OCI-LY7 (cell line): ENCODE measurements around the gene RHOBTB3. TPM values are rescaled to one million over a fixed set of nuclear protein-coding genes. Genes with fewer than 3 reads are reported as not detected.

Source experiments
- BruUV-seq: library from RNA; stranded (reverse); fragments of 400-500 nt; replicated peaks from 2 replicates; lab custom pipeline; 2021; lab: Mats Ljungman, UMichigan
- CTCF ChIA-PET: fragments of 300-600 bp; sonication (Branson Sonifier 250); formaldehyde crosslinking; loops from one replicate; lab custom pipeline; 2022; ENCODE audit warnings: antibody characterized with exemption; ENCODE audit not compliant: unreplicated experiment; lab: Charles Lee
- POLR2A ChIA-PET: fragments of 300-600 bp; sonication (Branson Sonifier 250); formaldehyde crosslinking; loops from one replicate; lab custom pipeline; 2022; ENCODE audit warnings: antibody characterized with exemption; lab: Charles Lee
- DNase-seq: peaks from one replicate; pipeline ENCODE4 v3.0.0-alpha.2; 2015; ENCODE audit warnings: low spot score
- H2AFZ ChIP-seq: fragments of 200-600 bp; sonication (generic), shearing (Covaris generic); 2 replicates; pipeline ENCODE4 v1.6.1; 2014; ENCODE audit warnings: mild to moderate bottlenecking, antibody characterized with exemption, low read length, moderate library complexity
- H3K27ac ChIP-seq: fragments of 200-600 bp; sonication (generic); 2 replicates; pipeline ENCODE4 v1.5.1; 2014; ENCODE audit warnings: mixed run types, low read depth, mild to moderate bottlenecking, moderate library complexity, low read length, inconsistent platforms; ENCODE audit not compliant: poor library complexity, severe bottlenecking
- H3K36me3 ChIP-seq: fragments of 200-600 bp; sonication (generic); 2 replicates; pipeline ENCODE4 v1.6.1; 2014; ENCODE audit warnings: mild to moderate bottlenecking, antibody characterized with exemption, low read length, moderate library complexity, mixed read lengths; ENCODE audit not compliant: insufficient read depth
- H3K4me1 ChIP-seq: fragments of 200-600 bp; sonication (generic); 2 replicates; pipeline ENCODE4 v1.5.1; 2014; ENCODE audit warnings: mild to moderate bottlenecking, low read length; ENCODE audit not compliant: insufficient read depth, poor library complexity, severe bottlenecking
- H3K4me2 ChIP-seq: fragments of 200-600 bp; sonication (generic); 2 replicates; pipeline ENCODE4 v1.6.1; 2014; ENCODE audit warnings: mild to moderate bottlenecking, low read length
- H3K4me3 ChIP-seq: fragments of 200-600 bp; sonication (generic); 2 replicates; pipeline ENCODE4 v1.5.1; 2014; ENCODE audit warnings: mild to moderate bottlenecking, low read depth, low read length; ENCODE audit not compliant: poor library complexity, severe bottlenecking
- H3K79me2 ChIP-seq: fragments of 200-600 bp; sonication (generic); 2 replicates; pipeline ENCODE4 v1.6.1; 2016; ENCODE audit warnings: low read depth, mild to moderate bottlenecking, low read length, moderate library complexity, mixed read lengths; ENCODE audit not compliant: insufficient read depth
- H3K9me2 ChIP-seq: fragments of 200-600 bp; sonication (generic); 2 replicates; pipeline ENCODE4 v1.6.1; 2016; ENCODE audit warnings: mild to moderate bottlenecking, low read length, mixed read lengths; ENCODE audit not compliant: insufficient read depth
- H3K9me3 ChIP-seq: fragments of 200-600 bp; sonication (generic); 2 replicates; pipeline ENCODE4 v1.6.1; 2014; ENCODE audit warnings: mild to moderate bottlenecking, mixed run types, low read length, mixed read lengths
- H4K20me1 ChIP-seq: fragments of 200-600 bp; sonication (generic); 2 replicates; pipeline ENCODE4 v1.6.1; 2014; ENCODE audit warnings: mild to moderate bottlenecking, antibody characterized with exemption, low read length, moderate library complexity, mixed read lengths; ENCODE audit not compliant: insufficient read depth
- CTCF ChIP-seq: fragments of 200-600 bp; sonication (generic); conservative IDR thresholded peaks from 2 replicates; pipeline ENCODE4 v1.5.1; 2014; ENCODE audit warnings: mild to moderate bottlenecking, antibody characterized with exemption, low read length, moderate library complexity, mixed read lengths
- EZH2phosphoT487 ChIP-seq: fragments of 200-600 bp; sonication (generic); IDR thresholded peaks from 2 replicates; pipeline ENCODE4 v1.6.1; 2018; ENCODE audit warnings: low read depth, borderline replicate concordance, mild to moderate bottlenecking, mixed run types, antibody characterized with exemption, low read length, moderate library complexity, mixed read lengths
- intact Hi-C: fragments of 100-400 bp; cut with micrococcal nuclease; formaldehyde crosslinking; loops from one replicate; pipeline ENCODE4 v1.10.0; 2022; ENCODE audit not compliant: unreplicated experiment
- total RNA-seq, 2 experiments: library from RNA; depleted of rRNA in 1 of 2; stranded (reverse); fragments of >200 nt in 1 of 2; shearing (Covaris generic) in 1 of 2; gene quantifications; 2 replicates each; pipeline ENCODE4 v1.2.3, GENCODE V29; 2014 to 2022

The RHOBTB3 gene
- total RNA-seq, 2 experiments from 2014 or later = 0.51 to 4.0 TPM

- Histone ChIP-seq H3K79me2 (no peaks in the 10 kb centered on the region), H3K4me1 (no peaks in the 10 kb centered on the region), H3K36me3 (no peaks in the 10 kb centered on the region), H2AFZ (no peak overlapping the region; the same call in 1 of the 2 replicates), H3K4me3 (no peak overlapping the region), H3K9me3 (no peaks in the 10 kb centered on the region), H4K20me1 (no peaks in the 10 kb centered on the region), H3K4me2 (no peak overlapping the region), H3K27ac (no peak overlapping the region), H3K9me2 (no peaks in the 10 kb centered on the region)
- no TSS peak for BruUV-seq
- POLR2A ChIA-PET = interaction anchor here (0.6 to 2.0 kb wide), 3 partner anchors 9 to 237 kb away, joined by 3 to 6 read pairs (median 4); no protein-coding TSS in a partner anchor
- TF ChIP-seq EZH2phosphoT487 (no peak), CTCF (no peak)
- CTCF ChIA-PET = no interaction called here
- intact Hi-C loops = no loop called here
- DNase-seq = no peak
Observed at GRCh38 chr5:95778713-95779436, 47.7 kb downstream of the RHOBTB3 start.

- H3K9me3 ChIP-seq = no peaks in the 10 kb centered on the region
- H3K36me3 ChIP-seq = no peaks in the 10 kb centered on the region
- no peak for TF ChIP-seq EZH2phosphoT487
- no peak for TF ChIP-seq CTCF
- H3K27ac ChIP-seq = no peak overlapping the region
- H3K4me1 ChIP-seq = no peaks in the 10 kb centered on the region
- CTCF ChIA-PET = no interaction called here
- no peaks in the 10 kb centered on the region for H3K9me2 ChIP-seq
- no peak overlapping the region; the same call in 1 of the 2 replicates for H2AFZ ChIP-seq
- H4K20me1 ChIP-seq = no peaks in the 10 kb centered on the region
- intact Hi-C loops = loop anchor here (5.0 to 10.0 kb wide), 3 partner anchors 117 to 558 kb away; no protein-coding TSS in a partner anchor
- no peak for DNase-seq
- H3K4me2 ChIP-seq = no peak overlapping the region
- POLR2A ChIA-PET = interaction anchor here (1.3 to 2.0 kb wide), 2 partner anchors 10 to 113 kb away, joined by 4 to 6 read pairs; no protein-coding TSS in a partner anchor
- no TSS peak for BruUV-seq
- no peak overlapping the region for H3K4me3 ChIP-seq
- H3K79me2 ChIP-seq = no peaks in the 10 kb centered on the region
Observed at GRCh38 chr5:95779611-95780010, 48.5 kb downstream of the RHOBTB3 start.

GRCh38 chr5:95780597-95780996, 49.5 kb downstream of the RHOBTB3 start:
- intact Hi-C loops = loop anchor here (5.0 to 10.0 kb wide), 3 partner anchors 118 to 557 kb away; no protein-coding TSS in a partner anchor
- ChIA-PET CTCF (interaction anchor here (0.6 to 1.8 kb wide), 9 partner anchors 9 to 136 kb away, joined by 3 to 11 read pairs (median 4); no protein-coding TSS in a partner anchor), POLR2A (interaction anchor here (0.6 to 1.6 kb wide), 5 partner anchors 10 to 1309 kb away, joined by 3 to 13 read pairs (median 4); no protein-coding TSS in a partner anchor)
- H3K4me2 ChIP-seq = no peak overlapping the region
- H4K20me1 ChIP-seq = no peaks in the 10 kb centered on the region
- no peak overlapping the region for H3K27ac ChIP-seq
- H3K4me1 ChIP-seq = no peaks in the 10 kb centered on the region
- H3K79me2 ChIP-seq = no peaks in the 10 kb centered on the region
- BruUV-seq = no TSS peak
- no peaks in the 10 kb centered on the region for H3K9me2 ChIP-seq
- DNase-seq = no peak
- H2AFZ ChIP-seq = peak overlapping the region; percentile 96; the same call in 1 of the 2 replicates
- no peak overlapping the region for H3K4me3 ChIP-seq
- no peaks in the 10 kb centered on the region for H3K9me3 ChIP-seq
- TF ChIP-seq EZH2phosphoT487 (no peak), CTCF (no peak)
- H3K36me3 ChIP-seq = no peaks in the 10 kb centered on the region
